GM19043 (cell line): ENCODE data around the gene TBC1D5.
"Not testable (repeated sequence)": the region's sequence is repeated elsewhere in the genome, so short reads cannot be mapped to it uniquely, and the experiment has no call there.

Source experiments
- ATAC-seq: cut with Tn5 transposase; IDR thresholded peaks from one replicate; pipeline ENCODE4 v1.9.1; 2021; ENCODE audit warnings: low read depth; ENCODE audit not compliant: unreplicated experiment

TBC1D5 gene

GRCh38 chr3:17742102-17742879 is at the start of gene TBC1D5:
TSS of gene TBC1D5 (minus strand) at chr3:17742631. CDS start at chr3:17508570, 234,061 bp downstream.
- ATAC-seq: peak; percentile 71

- ATAC-seq: no peak
Observed at GRCh38 chr3:17783426-17783825, 41.0 kb upstream of the TBC1D5 start.

DNA sequence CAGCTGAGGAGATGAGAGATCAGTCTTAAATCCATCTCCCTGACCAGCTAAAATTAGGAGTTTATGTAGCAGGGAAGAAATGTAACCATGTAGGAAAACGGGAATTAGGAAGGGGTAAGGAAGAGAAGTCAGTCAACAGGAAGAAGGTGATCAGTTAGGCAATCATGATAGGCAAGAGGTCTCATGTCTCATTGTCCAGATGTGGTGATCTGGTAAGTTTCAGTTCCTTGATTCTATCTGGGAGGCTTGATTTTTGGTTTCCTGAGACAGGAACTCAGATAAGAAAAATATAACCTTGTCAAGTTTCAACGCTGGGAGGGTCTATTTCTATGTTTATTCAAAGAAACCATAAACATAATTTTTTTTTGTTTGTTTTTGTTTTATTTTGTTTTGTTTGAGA is 40.3 kb upstream of the TBC1D5 start:
- ATAC-seq: no peak

GRCh38 chr3:17780369-17780768 is 37.9 kb upstream of the TBC1D5 start:
- not testable (repeated sequence) for ATAC-seq

- not testable (repeated sequence) for ATAC-seq
Observed at GRCh38 chr3:17779304-17780250, 37.1 kb upstream of the TBC1D5 start.

- not testable (repeated sequence) for ATAC-seq
Observed at GRCh38 chr3:17777326-17777725, 34.9 kb upstream of the TBC1D5 start.

- no peak for ATAC-seq
Observed at GRCh38 chr3:17775073-17775472, 32.6 kb upstream of the TBC1D5 start.

- ATAC-seq: not testable (repeated sequence)
Observed at GRCh38 chr3:17774180-17774910, 31.9 kb upstream of the TBC1D5 start.

GRCh38 chr3:17772556-17772955 is 30.1 kb upstream of the TBC1D5 start:
- no peak for ATAC-seq

DNA sequence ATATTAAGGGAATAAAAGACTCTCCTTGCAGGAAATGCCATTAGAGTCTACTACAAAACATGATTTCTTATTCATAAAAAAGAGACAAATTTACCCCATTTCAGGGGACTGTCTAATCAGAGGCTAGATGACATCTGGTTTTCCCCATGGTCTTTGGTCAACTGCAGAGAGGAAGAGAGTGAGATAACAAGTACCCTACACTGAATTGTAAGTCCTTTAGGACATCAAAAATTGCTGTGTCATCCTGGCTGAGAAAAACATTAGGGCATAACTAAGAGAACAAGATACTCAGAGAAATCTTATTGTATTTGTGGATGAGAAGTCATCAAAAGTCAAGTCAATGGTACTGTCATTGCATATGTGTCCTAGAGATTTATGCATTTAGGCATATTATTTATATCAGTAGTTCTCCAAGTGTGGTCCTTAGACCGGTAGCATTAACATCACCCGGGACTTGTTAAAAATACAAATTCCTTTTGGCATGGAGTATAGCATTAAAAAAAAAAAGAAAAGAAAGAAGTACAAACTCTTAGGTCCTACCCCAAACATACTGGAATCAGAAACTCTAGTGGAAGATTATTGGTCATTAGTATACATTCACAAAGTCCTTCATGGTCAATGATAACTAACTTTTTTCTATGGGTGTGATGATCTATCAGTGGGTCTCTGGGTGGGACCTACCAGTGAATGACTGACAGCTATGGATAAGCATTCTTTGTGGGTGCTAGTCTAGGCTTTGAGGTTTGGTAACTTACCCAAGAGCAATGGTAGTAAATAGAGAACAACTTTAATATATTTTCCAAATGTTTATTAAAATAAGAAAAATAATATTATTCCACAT is 29.0 kb upstream of the TBC1D5 start:
- no peak for ATAC-seq

GRCh38 chr3:17770682-17771081 is 28.3 kb upstream of the TBC1D5 start:
- no peak for ATAC-seq

DNA sequence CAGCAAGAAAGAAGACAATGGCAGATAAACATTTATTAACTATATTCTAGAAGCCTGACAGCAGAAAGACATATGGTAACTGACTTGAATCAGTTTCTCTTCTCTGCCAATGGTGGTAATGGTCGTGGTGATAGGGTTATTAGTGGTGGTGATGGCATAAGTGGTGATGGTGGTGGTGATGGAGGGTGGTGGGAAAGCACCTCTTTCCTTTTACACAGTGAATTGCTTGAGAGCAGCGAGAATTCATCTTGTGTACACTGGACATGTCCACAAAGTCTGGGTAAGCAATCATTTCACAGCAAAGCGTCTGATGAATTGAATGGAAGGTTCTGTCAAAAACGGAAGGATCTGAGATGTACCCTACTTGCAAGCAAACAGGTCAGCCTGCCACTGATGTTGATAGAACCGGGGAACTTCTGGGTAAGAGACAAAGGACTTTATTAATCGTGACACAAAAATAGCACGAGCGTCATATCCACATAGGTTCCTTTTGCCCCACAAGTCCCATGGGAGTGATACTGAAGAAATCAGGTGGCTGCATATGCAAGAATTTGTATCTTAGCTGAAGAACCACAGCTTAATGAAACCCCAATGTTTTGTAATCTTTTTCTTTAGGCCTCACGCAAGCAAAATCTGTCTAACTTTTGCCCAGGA is 23.5 kb upstream of the TBC1D5 start:
- ATAC-seq: peak; percentile 57

GRCh38 chr3:17761563-17761962 is 19.1 kb upstream of the TBC1D5 start:
- ATAC-seq: no peak

- no peak for ATAC-seq
Observed at GRCh38 chr3:17759901-17760300, 17.5 kb upstream of the TBC1D5 start.

- ATAC-seq: peak; percentile 83
Observed at GRCh38 chr3:17755836-17756235, 13.4 kb upstream of the TBC1D5 start.

- ATAC-seq: no peak
Observed at GRCh38 chr3:17753632-17753992, 11.2 kb upstream of the TBC1D5 start.

- ATAC-seq: no peak
Observed at GRCh38 chr3:17752876-17753631, 10.6 kb upstream of the TBC1D5 start.

DNA sequence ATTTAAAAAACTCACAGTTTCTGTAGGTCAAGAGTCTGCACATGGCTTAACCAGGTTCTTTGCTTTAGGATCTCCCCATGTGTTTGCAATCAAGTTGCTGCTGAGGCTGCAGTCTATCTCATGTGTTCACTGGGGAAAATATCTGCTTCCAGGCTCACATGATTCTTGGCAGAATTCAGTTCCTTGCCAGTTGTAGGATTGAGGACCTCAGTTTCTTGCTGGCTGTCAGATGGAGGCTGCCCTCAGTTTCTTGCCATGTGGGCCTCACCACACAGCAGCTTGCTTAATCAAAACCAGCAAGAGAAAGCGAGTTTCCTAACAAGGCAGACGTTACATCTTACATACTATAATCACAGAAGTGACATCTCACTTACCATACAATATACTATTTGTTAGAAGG is 10.0 kb upstream of the TBC1D5 start:
- no peak for ATAC-seq
